NCI-H1436 (cell line): Measurements from ENCODE around the gene CEND1.

Experiments
- DNase-seq: peaks from one replicate; lab custom pipeline; 2025; lab: John Stamatoyannopoulos, UW

CEND1 gene

GRCh38 chr11:789943-790342 lies at the start of gene CEND1:
CEND1 (minus strand) TSS chr11:790090; CDS start chr11:788576, 1,514 bp downstream.
- peak; percentile 55 for DNase-seq

DNA sequence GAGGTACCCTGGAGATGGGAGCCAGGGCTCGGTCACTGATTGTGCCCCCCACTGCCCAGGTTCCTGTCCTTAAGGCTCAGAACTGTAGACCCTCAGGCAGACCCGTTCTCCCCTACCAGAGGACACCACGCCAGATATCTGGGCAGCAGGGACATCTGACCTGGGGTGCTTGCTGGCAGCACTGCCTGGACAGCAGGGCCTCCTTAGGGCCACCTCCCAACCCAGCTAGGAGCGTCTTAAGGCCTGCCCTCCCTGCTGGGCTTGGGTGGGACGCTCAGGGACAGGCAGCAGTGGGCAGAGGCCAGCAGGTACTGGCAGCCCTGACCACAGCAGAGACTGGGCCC lies 49.4 kb upstream of the CEND1 start:
- DNase-seq: no peak

GRCh38 chr11:838441-839279 lies 48.8 kb upstream of the CEND1 start:
- DNase-seq: no peak

DNA sequence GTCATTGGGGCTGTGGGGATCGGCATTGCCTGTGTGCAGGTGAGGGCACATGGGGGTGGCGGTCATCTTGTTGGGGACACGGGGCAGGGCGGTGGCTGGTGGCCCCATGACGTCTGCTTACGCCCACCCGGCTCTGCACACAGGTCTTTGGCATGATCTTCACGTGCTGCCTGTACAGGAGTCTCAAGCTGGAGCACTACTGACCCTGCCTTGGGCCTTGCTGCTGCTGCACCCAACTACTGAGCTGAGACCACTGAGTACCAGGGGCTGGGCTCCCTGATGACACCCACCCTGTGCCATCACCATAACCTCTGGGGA lies 48.1 kb upstream of the CEND1 start:
- no peak for DNase-seq

DNA sequence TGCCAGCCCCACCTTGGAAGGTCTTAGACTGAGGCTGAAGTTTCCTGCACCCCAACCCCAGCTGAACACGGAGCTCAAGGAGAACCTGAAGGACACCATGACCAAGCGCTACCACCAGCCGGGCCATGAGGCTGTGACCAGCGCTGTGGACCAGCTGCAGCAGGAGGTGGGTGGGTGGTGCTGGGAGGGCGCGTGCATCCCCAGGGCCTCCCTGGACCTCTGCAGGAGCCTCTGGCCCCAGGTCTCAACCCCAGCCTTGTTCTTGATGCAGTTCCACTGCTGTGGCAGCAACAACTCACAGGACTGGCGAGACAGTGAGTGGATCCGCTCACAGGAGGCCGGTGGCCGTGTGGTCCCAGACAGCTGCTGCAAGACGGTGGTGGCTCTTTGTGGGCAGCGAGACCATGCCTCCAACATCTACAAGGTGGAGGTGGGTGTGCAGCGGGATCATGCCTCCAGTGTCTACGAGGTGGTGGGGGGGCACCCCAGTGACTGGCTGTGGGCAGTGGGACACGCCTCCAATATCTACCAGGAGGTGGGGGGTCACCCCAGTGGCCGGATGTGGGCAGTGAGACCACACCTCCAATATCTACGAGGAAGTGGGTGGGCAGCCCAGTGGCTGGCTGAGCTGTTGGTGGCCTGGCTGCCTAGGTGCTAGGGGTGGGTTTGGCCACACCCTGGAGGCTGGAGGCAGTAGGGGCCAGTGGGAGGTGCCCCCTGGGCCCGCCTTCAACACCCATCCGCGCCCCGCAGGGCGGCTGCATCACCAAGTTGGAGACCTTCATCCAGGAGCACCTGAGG lies 47.5 kb upstream of the CEND1 start:
- no peak for DNase-seq

- no peak for DNase-seq
Measured at GRCh38 chr11:836700-837099, 46.8 kb upstream of the CEND1 start.

GRCh38 chr11:836274-836673 lies 46.4 kb upstream of the CEND1 start:
- DNase-seq: no peak

- no peak for DNase-seq
Measured at GRCh38 chr11:834371-835316, 44.8 kb upstream of the CEND1 start.

GRCh38 chr11:833849-834311 lies 44.0 kb upstream of the CEND1 start:
- DNase-seq: no peak

GRCh38 chr11:833114-833791 lies 43.4 kb upstream of the CEND1 start:
- DNase-seq: no peak

- DNase-seq: no peak
Measured at GRCh38 chr11:832529-833113, 42.7 kb upstream of the CEND1 start, which contains the start of gene CD151. CD151 (plus strand) TSS chr11:832952; CDS start chr11:836070, 3,118 bp downstream.

DNA sequence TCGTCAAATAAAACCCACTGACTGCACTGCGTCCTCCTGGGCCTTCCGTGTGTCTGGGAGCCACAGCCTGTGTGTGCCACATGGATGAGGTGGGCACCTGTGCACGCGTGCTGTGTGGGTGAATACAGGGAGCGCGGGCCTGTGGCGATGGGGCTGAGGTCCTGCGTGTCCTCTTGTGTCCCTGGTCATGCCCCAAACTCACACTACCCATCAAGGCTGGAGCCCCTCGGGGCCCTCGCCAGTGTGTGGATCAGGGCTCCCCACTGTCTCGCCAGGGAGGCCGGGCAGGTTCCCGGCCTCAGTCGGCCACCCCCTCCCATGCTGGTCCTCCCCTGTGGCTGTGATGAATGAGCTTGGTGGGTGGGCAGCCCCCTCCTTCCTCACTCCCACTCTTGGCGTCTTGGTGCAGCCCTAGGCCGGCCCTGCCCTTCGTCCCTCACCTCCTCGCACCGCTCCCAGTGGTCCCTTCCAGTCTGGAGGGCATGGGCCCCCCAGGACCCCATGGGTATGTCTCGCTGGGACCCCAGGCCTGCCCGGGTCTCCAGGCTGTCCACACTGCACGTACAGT lies 42.2 kb upstream of the CEND1 start:
- DNase-seq: no peak

- DNase-seq: no peak
Measured at GRCh38 chr11:831118-831864, 41.4 kb upstream of the CEND1 start.

DNA sequence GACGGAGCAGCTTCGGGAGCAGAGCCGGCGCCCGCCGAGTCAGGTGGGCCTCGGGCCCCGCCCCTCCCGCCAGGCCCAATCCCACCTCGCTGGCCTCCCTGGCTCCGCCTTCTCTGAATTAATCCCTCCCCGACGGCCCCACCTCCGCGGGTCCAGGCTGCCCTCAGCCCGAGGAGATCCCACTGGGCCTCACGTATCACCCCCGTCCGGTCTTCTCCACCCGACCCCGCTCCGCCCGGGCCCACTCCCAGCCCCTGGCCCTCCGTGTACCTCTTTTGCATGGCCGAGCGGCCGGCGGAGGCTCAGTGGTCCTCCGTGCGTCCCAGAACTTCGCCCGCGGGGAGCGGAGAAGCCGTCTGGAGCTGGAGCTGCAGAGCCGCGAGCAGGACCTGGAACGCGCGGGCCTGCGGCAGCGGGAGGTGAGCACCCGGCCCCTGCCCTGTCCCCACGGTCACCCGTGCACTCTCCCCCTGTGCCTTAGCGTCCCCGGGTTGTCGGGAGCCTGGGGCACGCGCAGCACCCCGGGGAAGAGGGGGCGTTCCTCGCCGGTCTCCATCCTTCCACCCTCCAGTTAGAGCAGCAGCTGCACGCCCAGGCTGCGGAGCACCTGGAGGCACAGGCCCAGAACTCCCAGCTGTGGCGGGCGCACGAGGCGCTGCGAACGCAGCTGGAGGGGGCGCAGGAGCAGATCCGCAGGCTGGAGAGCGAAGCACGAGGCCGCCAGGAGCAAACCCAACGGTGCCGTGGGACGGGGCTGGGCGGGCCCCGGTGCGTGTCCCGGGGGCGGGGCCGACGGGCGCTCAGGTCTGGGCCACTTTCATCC lies 40.6 kb upstream of the CEND1 start:
- DNase-seq: peak; percentile 79

GRCh38 chr11:829847-830294 lies 40.0 kb upstream of the CEND1 start:
- no peak for DNase-seq

DNA sequence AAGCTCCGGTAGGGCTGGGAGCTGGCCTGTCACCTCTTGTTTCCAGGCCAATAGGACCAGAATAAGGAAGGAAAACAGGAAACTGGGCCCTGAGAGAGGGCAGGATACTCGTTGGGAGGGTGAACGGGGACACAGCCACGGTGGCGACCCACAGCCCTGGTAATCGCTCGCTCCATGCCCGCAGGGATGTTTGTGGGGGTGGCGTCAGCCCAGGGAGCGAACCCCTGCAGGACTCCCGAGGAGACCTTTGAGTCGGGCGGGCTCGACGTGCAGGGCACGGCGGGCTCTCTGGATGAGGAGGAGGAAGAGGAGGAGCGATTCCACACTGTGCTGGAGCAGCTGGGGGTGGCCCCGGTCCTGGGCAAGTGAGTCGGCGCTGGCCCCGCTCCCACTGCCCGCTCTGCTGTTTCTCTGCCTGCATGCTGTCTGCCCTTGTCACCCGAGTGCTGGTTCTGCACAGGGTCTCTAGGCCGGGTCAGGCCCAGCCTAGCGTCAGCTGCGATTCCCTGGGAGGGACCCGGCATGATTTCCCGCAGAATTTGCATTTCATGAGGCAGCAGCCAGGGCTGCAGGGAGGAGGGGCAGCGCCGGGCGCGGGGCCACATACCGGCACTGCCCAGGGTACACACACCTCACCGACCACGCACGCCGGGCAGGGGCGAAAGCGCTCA lies 39.4 kb upstream of the CEND1 start:
- no peak for DNase-seq

- no peak for DNase-seq
Measured at GRCh38 chr11:828506-829175, 38.8 kb upstream of the CEND1 start.

- DNase-seq: no peak
Measured at GRCh38 chr11:827897-828192, 38.0 kb upstream of the CEND1 start, which contains the start of gene CRACR2B. CRACR2B (plus strand) TSS chr11:827919; CDS start chr11:828608, 689 bp downstream.
